NCI-H82 treated with DMSO at 0.1 percent for 48 hours (cell line): ENCODE measurements around the gene MFN1.
"Not testable (repeated sequence)": the region's sequence is repeated elsewhere in the genome, so short reads cannot be mapped to it uniquely, and the experiment has no call there.

Source experiments
- DNase-seq: peaks from one replicate; lab custom pipeline; 2025; ENCODE audit not compliant: unreplicated experiment; lab: John Stamatoyannopoulos, UW

MFN1 gene

DNA sequence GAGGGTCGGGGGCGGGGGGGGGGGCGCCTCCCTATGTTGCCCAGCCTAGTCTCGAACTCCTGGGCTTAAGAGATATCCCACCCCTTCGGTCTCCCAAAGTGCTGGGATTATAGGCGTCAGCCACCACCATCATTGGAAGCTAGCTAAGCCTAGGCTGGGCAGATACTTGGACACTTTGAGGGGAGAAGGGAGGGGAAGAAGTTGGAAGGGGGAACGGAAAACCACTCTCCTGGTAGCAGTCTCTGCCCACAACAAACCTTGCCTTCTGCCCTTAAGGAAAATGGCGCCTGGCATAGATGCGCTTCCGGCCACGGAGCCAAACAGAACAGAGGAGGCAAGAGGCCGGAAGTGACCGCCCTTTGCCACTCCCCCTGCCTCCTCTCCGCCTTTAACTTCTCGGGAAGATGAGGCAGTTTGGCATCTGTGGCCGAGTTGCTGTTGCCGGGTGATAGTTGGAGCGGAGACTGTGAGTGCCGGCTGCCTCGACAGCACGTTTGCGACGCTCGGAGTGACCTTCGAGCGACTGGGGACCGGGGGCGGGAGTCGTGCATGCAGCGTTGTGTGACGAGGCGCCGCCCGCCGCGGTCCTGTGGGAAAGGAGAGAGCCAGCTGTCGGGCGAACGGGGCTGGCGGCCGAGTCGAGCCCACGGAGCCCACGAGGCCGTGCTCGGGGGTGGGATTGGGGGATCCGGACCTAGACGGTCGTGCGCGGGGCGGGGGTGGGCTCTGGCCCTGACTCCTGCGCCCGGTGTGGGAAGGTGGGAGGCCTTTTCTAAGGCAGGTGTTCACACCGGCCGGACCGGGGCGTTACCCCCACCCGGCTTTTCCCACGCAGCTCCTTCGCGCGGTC is at the start of gene MFN1:
MFN1 (plus strand) TSS at position 365 of the 850 bp plus-strand sequence. CDS start 1,143 bp downstream, outside the sequence.
- DNase-seq, result peak; percentile 97

DNA sequence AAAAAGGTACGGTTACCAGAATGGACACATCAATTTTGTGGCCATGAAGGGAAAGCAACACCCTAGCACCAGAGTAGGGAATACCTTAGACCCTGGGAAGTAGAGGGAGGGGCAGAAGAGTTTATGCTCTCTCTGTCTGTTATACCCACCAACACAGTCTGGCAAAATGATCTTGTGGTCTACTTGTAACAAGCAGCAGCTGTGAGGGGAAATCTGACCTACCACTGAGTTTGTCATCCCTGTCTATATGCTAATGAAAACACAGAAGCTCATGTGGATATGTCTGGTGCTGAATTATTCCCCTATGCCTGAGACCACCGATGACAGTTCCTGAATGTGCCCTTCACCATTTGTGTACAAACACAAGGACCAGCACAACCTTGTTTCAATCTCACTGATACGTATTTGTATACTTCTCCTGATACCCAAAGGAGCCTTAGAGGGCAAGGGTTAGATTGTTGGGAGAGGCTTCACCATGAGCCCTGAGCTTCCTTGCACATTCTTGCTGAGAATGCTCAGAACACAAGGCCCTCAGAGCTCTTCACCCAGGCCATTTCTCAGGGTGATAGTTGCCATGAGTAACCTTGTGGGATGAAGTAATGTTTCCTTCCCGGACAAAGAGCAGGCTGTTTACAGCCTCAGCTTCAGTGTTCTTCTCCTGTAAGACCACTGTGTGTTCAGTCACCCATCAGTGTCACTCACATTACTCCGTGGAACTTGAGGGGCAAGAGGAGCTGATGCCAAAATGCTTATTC is 49.4 kb upstream of the MFN1 start:
- DNase-seq, result no peak

DNA sequence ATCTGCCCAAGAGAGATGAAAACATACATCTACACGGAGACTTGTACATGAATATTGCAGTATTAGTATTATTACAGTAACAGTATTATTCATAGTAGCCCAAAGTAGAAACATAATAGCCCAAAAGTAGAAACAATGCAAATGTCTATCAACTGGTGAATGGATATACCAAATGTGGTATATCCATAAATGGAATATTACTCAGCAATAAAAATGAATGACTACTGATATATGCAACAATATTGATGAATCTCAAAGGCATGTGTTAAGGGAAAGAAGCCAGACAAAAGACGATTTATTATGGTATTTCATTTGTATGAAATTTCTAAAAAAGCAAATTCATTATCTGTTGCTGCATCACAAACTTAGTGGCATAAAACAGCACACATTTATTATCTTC is 48.2 kb upstream of the MFN1 start:
- no peak for DNase-seq

DNA sequence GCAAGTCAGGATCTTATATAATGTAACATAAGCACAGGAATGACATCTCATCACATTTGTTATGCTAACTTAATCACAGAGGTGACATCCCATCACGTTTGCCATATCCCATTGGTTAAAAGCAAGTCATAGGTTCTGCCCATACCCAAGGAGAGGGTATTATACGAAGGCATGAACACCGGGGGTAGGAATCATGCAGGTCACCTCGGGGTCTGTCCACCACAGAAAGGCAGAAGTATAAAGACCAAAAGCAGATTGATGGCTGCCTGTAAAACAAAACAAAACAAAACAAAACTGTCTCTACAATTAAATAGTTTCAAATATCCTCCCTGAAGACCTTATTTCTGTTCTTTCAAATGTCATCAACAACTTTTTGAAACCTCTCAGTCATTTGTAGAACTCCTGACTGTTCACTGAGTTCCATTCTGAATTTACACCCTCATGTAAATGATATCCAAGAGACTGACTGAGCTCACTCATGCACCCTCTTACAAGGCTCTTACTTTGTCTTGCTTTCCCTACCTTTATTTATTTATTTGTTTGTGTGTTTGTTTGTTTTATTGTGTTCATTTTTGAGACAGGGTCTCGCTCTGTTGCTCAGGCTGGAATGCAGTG is 47.4 kb upstream of the MFN1 start:
- no peak for DNase-seq

DNA sequence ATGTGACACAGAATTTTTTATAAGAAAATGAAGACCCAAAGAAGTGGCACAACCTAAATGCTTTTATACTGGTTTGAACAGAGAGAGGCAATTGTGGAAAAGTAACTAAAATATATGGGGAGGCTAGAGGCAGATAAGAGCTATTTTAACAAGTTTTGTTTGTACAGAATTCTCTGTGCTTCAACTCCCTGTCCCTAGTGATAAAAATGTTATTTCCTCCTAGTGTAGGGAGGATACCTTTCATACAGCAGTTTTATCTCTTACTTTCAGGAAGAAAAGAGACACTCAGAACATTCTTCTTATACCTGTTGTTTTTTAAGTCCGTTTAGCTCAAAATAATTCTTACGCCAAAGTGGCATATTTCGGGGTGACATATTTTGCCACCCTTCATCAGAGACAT is 45.9 kb upstream of the MFN1 start:
- DNase-seq, result no peak

DNA sequence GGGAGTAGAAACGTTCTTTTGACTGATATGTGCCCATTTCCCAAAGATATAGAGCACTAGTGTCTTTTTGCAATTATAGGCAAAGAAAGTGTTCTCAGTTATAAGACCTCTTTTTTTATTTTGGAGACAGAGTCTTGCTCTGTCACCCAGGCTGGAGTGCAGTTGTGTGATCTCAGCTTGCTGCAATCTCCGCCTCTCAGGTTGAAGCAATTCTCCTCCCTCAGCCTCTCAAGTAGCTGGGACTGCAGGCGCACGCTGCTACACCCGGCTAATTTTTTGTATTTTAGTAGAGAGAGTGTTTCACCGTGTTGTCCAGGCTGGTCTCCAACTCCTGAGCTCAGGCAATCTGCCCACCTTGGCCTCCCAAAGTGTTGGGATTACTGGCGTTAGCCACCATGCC is 45.4 kb upstream of the MFN1 start:
- DNase-seq, result no peak

DNA sequence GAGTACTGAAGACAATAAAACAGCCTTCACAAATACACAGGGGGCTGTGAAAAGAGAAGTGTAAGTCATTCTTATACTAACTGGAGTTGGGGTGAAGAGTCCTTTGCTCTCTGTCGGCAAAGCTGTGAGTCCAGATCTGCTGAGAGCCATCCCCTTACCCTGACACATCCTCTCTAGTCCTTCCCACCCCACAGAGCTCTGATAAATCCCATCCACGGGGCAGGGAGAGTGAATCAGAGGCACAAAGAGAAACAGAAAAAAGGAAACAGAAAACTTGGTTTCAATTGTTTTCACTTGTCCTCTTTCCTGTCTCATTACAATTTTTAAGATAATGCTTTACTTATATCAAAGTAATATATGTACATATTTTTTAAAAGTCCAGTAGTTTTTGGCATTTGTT is 42.9 kb upstream of the MFN1 start:
- no peak for DNase-seq

DNA sequence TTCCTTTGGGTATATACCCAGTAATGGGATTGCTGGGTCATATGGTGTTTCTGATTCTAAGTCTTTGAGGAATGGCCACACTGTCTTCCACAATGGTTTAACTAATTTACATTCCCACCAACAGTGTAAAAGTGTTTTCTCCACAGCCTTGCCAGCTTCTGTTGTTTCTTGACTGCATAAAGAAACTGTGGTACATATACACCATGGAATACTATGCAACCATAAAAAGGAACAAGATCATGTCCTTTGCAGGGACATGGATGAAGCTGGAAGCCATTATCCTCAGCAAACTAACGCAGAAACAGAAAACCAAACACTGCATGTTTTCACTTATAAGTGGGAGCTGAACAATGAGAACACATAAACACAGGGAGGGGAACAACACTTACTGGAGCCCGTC is 40.1 kb upstream of the MFN1 start:
- DNase-seq, result not testable (repeated sequence)

DNA sequence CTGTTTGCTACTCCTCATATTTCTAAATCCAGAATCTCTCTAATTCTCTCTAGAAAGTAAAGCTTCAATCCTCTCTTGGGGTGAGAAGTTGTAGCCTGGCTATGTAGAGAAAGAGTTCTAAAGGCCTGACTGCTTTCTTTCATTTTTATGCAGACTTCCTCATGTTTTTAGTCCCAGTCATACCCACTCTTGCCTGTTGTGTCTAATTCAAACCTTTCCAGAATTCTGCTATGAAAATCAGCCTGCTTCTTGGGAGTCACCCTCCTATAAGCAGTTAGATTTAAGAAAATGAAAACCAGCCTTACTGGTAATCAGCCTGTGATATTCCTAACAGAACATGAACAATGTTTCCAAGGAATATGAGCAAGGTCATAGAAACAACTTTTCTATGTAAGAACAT is 39.5 kb upstream of the MFN1 start:
- no peak for DNase-seq

DNA sequence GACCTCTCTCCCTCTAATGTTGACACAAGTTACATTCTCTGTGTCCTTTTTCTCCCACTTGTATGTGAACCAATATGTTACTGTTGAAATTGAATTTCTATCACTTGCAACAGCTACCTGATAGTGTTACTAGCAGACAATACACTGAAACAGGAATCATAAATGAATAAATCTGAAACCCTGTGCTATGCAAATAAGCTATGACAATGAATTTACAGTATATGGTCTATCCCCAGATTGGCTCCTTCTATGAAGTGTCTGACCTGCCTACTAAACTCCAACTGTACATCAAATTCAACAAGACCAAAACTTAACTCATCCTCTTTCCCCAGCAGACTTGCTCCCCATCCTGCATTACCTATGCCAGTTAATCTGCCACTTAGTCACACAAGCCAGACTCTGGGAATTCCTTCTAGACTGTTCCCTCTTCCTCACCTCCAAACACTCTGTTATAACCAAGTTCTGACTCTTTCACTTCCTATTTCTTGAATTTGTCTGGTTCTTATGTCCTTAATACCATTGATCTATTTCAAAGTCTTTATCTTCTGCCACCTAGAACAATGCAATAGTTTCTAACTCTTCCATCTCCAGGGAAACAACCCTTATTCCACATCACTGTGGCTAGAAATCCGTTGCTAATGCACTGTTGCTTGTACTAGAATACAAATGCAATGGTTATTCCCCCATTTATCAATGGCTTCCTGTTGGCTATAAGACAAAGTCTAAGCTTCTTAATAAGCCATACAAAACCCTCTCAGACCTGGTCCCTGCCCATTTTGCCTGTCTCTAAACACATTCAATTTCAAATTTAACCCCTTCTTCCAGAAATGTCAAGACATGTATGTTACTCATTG is 38.1 kb upstream of the MFN1 start:
- no peak for DNase-seq

DNA sequence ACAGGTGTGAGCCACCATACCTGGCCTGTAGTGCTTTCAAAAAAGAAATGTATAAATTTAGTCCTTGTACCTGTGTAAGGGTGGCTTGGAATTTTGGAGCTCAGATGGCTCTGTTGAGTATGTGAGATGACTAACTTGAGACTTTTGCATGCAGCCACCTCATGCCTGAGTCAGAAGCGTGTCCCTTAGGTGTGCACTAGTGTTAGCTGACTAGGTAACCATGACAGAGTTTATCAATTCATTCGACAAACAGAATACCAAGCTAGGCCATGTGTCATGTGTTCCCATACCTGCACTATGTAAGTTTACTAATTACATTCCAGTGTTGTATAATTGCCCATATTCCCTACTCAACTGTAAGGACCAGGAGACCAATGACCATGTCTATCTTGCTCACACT is 28.6 kb upstream of the MFN1 start:
- no peak for DNase-seq

DNA sequence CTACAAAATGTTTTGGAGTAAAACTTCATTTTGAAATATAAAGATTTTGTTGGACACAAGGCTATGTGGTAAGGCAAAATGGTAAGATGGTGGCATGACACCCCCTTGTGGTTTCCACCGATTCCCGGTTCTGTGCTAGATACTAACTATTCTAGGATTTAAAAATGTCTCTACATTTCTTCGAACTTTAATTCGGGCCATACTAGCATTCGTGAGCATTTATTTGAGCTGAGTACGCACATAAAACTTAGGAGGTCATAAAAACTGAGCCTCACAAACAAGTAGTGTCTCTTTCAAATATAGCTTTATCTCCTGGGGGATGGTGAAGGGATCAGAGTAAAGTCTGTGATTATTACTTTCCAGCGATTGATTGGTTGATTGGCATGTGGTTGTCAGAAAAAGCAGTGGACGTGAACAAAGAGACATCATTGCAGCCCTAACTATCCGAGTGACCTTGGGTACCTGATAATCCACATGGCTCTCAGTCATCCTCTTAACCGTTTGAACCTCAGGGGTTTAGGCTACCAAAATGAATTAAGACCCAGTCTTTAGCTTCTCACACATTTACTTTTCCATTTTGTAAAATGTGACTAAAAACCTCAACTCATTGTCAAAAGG is 25.7 kb upstream of the MFN1 start:
- DNase-seq, result peak; percentile 73

DNA sequence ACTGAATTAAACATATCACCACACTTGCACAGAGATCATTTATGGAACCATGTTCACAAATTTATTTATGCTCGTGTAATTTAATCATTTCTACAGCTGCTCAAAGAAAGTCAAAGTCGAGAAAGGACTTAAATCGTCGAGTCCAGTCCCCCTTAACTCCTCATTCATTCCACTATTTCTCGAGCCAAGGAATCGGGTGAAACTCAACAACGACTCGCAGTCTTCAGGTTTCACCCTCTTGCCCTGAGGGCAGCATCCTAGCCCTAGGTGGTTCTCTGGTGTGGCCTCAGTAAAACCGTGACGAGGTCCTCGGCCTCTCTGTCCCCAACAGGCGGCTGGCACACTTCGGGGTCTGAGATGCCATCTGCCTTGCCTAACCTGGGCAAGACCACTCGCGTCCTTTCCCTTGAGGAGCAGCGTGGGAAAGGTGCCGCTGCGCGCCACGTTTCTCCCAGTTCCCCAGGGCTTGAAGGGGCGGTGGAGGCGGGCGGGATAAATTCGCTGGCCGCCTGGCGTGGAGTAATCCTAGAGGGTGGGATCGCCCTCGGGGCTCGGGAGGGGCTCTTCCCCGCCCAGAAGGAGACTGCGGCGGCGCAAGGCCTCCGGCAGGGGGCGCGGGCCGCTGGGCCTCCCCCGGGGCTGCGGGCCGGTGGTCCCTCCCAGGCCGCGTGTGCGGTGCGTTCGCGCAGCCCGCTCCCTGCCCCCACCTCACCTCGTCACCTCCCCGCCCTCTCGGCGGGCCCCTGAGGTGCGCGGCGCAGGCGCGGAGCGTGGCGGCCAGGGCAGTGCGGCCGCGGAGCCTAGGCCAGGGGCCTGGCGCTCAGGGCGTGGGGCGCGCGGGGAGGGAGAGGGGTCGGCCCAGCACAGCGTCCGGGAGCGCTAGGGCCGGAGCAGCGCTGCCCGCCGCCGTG is 25.0 kb upstream of the MFN1 start, which contains the start of gene ZNF639:
ZNF639 (plus strand) TSS at position 746 of the 911 bp plus-strand sequence. CDS start 5,263 bp downstream, outside the sequence.
- DNase-seq, result peak; percentile 92

DNA sequence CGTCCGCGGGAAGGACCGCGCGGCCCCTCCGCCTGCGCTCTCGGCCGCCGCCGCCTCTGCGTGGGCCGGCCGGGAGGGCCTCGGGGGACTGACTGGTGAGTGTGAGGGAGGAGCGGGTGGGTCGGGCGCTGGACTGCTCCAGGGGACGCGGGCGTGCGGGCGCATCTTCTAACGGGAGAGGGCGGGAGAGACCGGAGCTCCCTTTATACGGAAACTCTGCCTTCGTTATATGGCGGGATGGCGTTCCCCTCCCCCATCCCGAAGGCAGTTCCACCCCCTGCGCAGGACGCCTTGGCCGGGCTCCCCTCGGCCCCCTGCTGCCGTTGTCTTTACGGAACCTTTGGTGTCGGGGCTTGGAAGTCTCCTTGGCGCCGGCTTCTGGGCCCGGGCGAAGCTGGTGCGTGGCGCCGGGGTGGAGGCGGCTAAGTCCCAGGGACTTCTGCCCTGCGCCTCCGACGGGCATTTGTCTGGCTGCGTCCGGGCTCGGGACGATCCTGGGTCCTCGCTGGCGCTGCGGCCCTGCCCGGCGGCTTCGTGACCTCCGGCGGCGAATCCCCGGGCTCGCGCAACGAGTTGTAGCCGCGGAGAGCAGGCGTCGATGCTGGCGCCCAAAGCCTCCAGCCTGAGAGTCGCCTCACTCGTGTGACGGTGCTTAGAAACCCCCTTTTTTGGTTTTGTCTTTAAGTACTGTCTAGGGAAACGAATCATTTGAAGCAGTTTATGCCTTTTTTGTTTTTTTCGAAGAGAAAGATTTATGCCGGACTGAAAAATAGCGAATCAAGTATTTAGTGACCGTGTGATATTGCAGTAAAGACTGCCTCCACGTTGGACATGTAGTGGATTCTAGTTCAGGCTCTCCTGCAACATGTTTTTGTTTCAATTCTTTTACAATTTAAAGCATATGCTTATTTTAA is 24.1 kb upstream of the MFN1 start:
- DNase-seq, result peak; percentile 56

DNA sequence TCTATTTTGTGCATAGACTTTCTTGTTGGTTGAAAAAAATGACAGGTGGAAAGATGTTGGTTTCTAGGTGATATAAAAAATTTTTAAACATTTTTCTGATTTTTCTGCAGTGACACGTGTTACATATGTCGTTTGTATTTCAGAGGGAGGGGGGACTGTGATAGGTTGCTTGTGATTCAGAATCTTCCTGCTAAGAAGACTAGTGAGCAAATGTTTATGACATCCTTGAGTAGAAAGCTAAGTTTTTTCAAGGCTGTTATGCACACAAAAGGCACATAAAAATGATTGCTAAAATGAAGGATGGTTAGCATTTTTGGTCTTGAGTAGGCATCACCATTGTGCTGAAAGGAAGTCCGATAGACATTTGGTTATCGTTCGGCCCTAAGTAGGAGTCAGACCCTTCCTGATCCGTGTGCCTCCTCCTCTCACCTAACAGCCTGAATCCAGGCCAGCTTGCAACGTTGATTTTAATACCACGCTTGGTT is 23.2 kb upstream of the MFN1 start:
- peak; percentile 64 for DNase-seq

DNA sequence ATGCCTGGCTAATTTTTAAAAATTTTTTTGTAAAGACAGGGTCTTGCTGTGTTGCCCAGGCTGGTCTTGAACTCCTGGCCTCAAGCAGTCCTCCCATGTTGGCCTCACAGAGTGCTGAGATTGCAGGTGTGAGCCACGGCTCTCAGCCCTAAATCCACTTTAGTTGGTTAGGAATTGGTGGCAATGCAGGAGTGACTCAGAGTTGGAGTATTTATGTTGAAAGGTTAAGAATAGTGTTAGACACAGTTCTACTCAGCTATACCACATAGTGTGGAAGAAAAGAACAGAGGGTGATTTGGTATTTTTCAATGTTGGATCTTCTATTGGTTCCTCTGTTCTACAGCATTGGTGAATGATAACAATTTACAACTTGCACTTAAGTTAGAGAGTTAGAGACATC is 17.1 kb upstream of the MFN1 start:
- no peak for DNase-seq

DNA sequence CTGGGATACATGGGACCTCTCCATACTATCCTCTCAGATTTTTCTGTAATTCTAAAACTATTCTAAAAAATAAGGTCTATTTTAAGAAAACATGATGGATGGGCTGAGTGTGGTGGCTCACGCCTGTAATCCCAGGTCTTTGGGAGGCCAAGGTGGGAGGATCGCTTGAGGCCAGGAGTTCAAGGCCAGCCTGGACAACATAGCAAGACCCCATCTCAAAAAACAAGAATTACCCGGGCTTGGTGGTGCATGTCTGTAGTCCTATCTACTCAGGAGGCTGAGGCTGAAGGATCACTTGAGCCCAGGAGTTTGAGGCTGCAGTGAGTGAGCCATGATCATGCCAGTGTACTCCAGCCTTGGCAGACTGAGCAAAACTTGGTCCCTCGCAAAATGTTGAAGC is 15.3 kb upstream of the MFN1 start:
- no peak for DNase-seq

DNA sequence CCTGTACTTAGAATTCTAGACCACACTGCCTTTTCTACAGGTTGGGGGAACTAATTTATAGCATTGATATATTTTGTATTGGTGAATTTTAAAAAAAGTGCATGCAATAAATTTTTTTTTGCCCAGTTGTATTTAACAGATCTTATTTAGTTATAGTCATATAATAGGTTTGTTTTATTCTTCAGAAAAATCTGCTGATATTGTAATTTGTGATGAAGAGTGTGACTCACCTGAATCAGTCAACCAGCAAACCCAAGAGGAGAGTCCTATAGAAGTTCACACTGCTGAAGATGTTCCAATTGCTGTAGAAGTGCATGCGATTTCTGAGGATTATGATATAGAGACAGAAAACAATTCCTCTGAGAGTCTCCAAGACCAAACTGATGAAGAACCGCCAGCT is 14.4 kb upstream of the MFN1 start:
- no peak for DNase-seq
